ENCODE data around the gene NTRK2. TPM values are rescaled to one million over a fixed set of nuclear protein-coding genes. Genes with fewer than 3 reads are reported as not detected.

Gene NTRK2
- total and polyA plus RNA-seq, 4 donors = 0.26 to 1.4 (median 0.56) TPM

GRCh38 chr9:84924266-84924665 is 254.7 kb downstream of the NTRK2 start:
- no peaks in the 10 kb centered on the region for H3K4me1 ChIP-seq (ENCODE audit: control insufficient read depth in 4 of 4, insufficient read depth in 4 of 4, low read length in 3 of 4)

GRCh38 chr9:84925225-84925872 is 255.8 kb downstream of the NTRK2 start:
- TF ChIP-seq FOXA1 (IDR thresholded peaks at IDR 0.05) (no peak), NR2F2 (IDR thresholded peaks at IDR 0.05) (no peak), HNF4G (IDR thresholded peaks at IDR 0.05) (no peak), JUND (IDR thresholded peaks at IDR 0.05) (no peak), SP1 (IDR thresholded peaks at IDR 0.05) (no peak), RAD21 (IDR thresholded peaks at IDR 0.05) (no peak), ZBTB33 (IDR thresholded peaks at IDR 0.05) (no peak), MAX (IDR thresholded peaks at IDR 0.05) (no peak), GABPA (IDR thresholded peaks at IDR 0.05 in 1 of 2, conservative IDR thresholded peaks at IDR 0.05 in 1 of 2) (no peak), REST (IDR thresholded peaks at IDR 0.05) (no peak), ATF3 (IDR thresholded peaks at IDR 0.05) (no peak)
- 75% methylated on average over 7 of the region's 7 CpGs for WGBS

More at GRCh38 chr9:84924266-84924665, 254.7 kb downstream of the NTRK2 start:
- Histone ChIP-seq H3K36me3 (ENCODE audit: control insufficient read depth in 4 of 4, insufficient read depth in 3 of 4, low read depth in 1 of 4, low read length in 3 of 4) (no peaks in the 10 kb centered on the region), H3K27me3 (ENCODE audit: control insufficient read depth in 4 of 4, insufficient read depth in 4 of 4, low read length in 3 of 4) (no peaks in the 10 kb centered on the region), H3K4me3 (ENCODE audit: low read depth in 1 of 3, low read length in 3 of 3) (no peak overlapping the region), H3K27ac (ENCODE audit: low read depth in 1 of 2, low read length in 2 of 2) (no peak overlapping the region), H3K9me3 (ENCODE audit: control insufficient read depth in 4 of 4, low read length in 3 of 4) (no peaks in the 10 kb centered on the region), H3K9ac (ENCODE audit: low read depth in 1 of 2, low read length in 2 of 2) (no peak overlapping the region)
- TF ChIP-seq HNF4G (IDR thresholded peaks at IDR 0.05) (no peak), FOXA1 (IDR thresholded peaks at IDR 0.05) (no peak), JUND (IDR thresholded peaks at IDR 0.05) (no peak), EGR1 (IDR thresholded peaks at IDR 0.05; ENCODE audit: low read depth in 2 of 2) (no peak)
- WGBS = 58% methylated on average over 6 of the region's 6 CpGs
- DNase-seq (ENCODE audit: low spot score) = no peak

More at GRCh38 chr9:84925225-84925872, 255.8 kb downstream of the NTRK2 start:
- H3K36me3 ChIP-seq (ENCODE audit: control insufficient read depth in 4 of 4, insufficient read depth in 3 of 4, low read depth in 1 of 4, low read length in 3 of 4) = no peaks in the 10 kb centered on the region
- no peaks in the 10 kb centered on the region for H3K27me3 ChIP-seq (ENCODE audit: control insufficient read depth in 4 of 4, insufficient read depth in 4 of 4, low read length in 3 of 4)
- H3K9ac ChIP-seq (ENCODE audit: low read depth in 1 of 2, low read length in 2 of 2) = no peak overlapping the region
- no peak overlapping the region for H3K4me3 ChIP-seq (ENCODE audit: low read depth in 1 of 3, low read length in 3 of 3)
- no peak overlapping the region for H3K27ac ChIP-seq (ENCODE audit: low read depth in 1 of 2, low read length in 2 of 2)
- no peak for DNase-seq (ENCODE audit: low spot score)
- H3K9me3 ChIP-seq (ENCODE audit: control insufficient read depth in 4 of 4, low read length in 3 of 4) = no peaks in the 10 kb centered on the region
- H3K4me1 ChIP-seq (ENCODE audit: control insufficient read depth in 4 of 4, insufficient read depth in 4 of 4, low read length in 3 of 4) = no peaks in the 10 kb centered on the region
